Stimulated activated CD4-positive, alpha-beta T cell treated with anti-CD3 and anti-CD28 coated beads, Interleukin-1b, Interleukin-23, amount 100 ng/mL, for 1 hour (primary cell): ENCODE data around the gene CCDC175.

Experiments
- DNase-seq, 2 donors: peaks; one replicate each; pipeline ENCODE4 v3.0.0-alpha.2; 2020; ENCODE audit warnings: low read depth in 2 of 2

Gene CCDC175

DNA sequence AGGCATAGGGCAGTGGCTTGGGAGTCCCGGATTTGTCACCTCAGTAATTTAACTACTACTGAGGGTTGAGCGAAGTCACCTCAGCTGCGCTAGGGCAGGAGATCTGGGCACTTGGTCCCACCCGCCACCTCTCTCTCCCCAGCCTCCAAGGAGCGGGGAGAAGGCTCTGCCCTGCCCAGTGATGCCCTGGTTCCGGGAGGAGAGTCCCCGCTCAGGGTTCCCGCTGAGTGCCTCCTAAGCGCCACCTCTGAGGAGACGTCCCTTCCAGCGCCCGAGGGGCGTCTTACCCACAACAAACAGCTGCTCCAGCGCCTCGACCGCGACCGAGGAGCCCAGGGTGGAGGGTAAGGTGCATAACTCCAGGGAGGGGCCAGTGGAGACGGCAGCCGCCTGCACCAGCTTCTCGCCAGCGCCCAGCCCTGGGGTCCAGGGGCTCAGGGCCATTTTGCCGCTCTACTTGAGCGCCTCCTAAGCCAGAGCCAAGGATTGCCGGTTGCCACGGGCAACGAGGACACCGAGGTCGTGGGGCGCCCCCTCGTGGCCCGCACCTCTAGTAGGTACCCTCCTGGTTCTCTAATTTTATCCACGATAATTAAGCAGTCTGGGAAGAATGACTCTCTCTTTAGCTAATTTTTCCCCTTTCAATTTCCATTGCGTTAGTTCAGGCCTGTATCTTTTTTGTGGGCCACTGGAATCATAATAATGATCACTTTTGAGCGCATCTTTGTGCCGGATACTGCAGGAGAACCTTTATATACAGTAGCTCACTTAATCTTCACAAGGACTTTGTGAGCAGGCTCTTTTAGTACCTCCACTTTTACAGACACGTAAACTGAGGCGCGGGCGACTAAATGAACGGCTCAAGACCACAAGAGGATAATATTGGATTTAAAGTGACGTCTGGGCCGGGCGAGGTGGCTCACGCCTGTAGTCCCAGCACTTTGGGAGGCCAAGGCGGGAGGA is at the start of gene CCDC175:
TSS of gene CCDC175 (minus strand) at position 481 of the 963 bp plus-strand sequence. CDS start at position 444, 37 bp downstream.
- DNase-seq, result peak; percentile 50 to 66

DNA sequence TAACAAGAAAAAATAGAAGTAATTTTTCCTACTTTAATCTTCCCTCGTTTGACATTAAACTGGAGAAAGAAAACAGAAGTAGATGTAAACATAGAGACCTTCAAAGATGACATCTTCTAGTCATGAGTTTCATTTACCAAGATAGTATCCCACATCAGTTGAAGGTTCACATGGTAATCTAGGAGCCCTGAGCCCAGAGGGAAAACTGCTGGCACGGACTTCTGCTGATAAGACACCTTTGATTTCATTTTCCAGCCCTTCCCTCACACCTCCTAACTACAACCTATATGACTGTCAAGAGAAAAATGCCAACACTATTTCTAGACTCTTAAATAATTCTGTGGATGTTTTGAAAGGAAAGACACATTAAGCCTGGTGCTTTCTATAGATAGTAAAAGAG is 46.0 kb upstream of the CCDC175 start:
- DNase-seq, result no peak

DNA sequence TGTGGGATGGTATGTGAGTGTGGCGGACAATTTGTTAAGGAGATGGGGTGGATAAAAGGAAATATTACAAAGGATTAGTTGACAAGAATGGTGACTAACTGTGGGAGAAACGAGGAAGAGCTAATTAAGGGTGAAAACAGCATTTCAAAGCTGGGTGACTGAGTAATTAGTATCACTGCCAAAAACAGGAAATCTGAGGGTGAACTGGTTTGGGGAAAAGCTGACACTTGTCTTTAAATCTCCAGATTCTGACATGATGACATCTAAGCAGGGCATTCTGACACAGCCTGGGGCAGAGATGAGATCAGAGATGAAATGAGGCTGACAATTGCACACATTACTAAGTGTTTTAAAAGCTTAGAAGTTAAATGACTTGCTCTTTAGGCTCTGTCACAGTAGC is 42.4 kb upstream of the CCDC175 start:
- DNase-seq, result no peak

DNA sequence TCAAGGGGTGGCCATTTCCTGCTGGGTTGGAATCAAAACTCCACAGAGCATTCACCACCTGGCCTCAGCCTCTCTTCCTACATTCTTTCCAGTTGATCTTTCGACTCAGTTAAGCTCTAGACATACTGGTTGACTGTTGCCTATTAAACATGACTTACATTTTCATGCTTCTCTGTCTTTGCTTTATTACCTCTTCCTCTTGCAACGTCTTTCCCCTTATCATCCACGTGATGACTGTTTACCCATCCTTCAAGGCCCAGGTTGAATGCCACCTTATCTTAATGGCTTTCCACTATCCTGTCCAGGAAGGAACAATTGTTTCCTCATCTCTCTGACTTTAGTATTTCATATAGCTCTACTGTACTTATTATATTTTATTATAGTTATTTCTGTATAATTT is 24.4 kb upstream of the CCDC175 start:
- DNase-seq, result no peak

DNA sequence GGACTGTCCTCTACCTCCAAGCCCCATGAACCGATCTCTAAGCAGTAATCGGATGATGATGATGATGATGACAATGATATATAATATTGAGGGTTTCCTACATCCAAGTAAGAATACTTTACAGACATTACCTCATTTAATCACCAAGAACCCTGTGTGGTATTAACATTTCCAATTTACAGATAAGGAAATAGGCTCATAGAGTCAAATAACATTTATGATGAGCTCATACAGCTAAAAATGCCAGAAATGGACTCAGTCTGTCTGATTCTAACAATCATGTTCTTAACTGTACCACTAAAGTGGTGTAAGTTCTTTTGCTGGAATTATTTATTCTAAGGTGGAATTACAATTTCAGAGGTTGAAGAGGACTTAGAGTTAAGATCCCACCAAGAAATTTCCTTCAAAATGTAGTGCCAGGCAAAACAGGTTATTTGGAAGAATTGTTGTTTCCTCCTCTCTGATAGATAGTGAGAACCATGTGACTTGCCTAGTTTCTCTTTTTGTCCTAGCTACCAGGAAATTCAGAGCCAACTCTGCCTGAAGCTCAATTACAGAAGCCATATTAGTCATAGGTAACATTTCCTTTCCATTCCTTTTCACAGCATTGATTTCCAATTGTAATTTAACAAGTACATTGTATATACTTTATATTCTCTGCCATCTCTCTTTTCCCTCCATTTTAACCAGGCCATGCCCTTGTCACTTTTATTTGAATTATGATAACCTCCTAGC is 23.8 kb upstream of the CCDC175 start:
- DNase-seq, result no peak

DNA sequence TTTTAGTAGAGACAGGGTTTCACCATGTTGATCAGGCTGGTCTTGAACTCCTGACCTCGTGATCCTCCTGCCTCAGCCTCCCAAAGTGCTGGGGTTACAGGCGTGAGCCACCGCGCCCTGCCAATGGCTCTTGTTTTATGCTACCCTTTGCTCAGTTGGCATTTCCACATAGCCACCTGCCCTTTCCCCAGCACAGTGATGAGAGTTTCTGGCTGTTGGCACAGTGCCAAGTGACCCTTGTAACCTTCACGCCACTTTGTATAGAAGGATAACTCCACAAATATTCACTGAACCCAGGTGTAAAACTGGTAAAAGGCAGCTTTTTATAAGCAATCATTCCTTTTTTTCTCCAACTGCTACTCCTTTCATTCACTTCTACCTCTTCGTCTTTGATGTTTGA is 18.5 kb upstream of the CCDC175 start:
- DNase-seq, result no peak

DNA sequence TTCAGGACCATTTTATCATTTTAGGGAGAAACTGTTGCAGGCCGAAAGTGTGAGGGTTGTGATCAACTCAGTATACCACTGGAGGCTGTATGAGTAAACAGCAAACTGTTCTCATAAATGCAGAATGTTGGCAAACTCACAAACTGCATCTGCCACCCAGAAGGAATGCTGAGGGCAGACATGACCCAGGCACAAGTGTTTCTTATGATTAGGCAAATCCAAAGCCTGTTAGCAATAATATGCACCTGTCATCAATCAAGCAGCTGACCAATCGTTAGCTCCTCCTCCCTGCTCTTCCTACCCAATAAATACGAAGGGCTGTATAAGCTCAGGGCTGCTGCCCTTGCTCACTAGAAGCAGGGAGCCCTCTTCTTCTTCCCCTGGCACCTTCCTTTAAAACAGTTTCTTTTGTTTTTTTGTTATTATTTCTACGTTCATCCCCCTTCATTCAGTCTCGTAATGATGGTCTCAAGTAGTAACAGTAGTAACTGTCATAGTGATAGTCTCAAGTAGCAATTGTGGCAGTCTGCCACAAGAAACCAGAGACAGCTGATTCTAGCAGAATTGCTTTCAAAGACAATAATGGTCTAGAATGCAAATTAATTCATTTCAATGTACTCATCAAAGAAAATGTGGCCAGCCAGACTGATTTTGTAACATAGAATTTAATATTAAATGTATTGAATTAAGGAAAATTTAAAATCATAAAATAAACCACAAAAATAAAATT is 15.2 kb upstream of the CCDC175 start:
- no peak for DNase-seq

DNA sequence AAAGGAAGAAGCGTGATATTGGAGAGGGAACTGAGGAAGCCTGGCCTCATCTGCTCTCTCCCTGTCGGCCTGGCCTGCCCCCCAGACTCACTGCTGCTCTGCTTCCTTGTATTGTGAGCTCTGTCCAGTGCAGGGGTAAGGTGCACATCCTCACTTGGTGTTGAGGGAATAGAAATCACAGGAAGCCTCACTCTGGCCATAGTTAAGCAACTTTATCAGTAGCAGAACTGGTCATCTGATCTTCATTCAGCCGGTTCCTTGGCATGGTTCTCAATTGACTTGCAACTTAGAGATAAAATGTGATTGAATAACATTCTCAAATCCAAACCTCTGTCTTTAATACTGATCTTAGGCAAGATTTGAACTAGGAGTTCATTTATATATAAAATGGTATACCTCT is 11.5 kb upstream of the CCDC175 start:
- DNase-seq, result no peak

DNA sequence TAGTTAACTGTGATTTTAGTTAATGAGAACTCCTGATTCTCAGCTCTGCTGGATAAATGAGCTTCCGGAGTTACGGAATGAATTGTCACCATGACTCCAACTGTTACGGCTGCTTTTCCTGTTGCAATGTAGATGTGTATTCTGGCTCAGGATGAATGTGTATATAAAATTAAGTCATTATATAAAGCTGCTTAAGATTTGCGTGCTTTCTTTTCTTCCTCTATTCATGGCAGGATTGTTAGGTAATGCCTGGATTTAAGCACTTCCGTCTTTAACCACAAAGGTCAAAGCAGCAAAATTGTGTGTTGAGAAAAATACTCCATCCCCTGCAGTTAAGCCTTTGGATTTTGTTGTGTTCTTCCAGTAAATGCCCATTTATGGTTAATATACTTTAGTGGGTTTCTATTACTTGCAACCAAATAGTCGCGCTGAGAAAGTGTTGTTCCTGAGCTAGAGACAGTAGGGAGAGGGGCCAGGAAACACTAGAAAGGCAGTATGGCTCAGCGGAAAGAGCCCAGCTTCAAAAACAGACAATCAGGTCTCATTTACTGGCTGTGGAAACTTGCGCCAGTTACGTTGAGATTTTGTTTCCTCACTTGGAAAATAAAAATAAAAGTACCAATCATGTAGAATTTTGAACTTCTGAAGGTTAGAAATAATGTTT is 9.4 kb upstream of the CCDC175 start:
- DNase-seq, result no peak

DNA sequence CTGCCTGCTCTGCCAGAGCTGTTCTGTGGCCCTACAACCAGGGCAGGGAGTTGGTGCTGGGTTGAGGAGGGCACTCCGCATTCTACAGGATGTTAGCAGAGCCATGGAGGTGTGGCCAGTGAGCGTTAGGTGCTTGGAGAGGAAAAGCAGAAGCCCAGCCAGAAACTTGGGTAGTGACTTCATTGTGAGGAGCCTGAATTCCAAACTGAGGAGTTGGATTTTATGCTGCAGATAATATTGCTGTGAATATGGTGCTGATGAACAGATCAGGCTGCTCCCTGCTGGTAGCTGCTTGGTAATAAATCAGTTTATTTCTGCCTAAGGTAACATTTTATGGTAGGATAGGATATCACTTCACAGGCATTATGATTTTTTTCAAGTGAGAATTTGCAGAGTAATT is 7.1 kb upstream of the CCDC175 start:
- DNase-seq, result no peak

DNA sequence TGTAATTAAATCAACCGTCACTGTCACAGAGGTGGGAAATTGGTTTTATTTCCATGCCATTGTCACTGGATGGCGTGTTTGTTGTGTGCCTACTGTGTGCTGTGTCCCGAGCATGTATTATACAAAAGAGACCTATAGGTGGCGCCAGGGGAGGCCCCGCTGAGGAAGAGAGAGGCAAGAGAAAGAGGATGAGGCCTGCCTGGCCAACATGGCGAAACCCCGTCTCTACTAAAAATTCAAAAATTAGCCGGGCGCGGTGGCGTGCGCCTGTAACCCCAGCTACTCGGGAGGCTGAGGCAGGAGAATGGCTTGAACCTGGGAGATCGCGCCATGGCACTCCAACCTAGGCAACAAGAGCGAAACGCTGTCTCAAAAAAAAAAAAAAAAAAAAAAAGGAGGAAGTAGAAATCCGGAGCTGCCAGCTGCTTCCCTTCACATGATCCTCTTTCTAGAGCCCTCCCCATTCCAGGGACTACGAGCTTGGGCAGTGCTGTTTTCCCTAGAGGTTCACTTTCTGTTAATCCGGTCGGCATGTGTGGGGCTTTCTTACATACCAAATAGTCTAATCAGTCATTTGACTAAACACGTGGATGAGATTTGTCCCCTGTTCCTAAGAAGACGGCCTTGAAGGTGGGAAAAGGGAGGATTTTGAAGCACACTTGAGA is 6.4 kb upstream of the CCDC175 start:
- DNase-seq, result no peak

DNA sequence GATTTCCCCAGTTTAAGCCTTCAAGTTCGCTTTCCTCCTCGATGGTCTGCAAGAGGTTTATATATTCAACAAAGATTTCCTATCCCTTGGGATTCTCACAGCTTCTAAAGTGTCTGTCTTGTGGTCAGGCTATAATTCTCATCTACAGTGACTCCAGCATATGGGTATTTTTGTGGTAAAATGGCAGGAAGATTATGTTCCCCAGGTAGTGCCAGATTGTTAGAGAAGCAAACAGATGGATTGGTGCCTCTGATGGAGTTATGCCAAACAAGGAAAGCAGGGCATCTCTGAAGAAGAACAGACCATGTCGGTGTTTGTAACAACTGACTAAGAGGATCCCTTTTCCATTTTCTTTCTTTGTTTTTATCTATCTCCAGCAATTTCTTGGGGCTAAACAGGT is 5.5 kb upstream of the CCDC175 start:
- no peak for DNase-seq

DNA sequence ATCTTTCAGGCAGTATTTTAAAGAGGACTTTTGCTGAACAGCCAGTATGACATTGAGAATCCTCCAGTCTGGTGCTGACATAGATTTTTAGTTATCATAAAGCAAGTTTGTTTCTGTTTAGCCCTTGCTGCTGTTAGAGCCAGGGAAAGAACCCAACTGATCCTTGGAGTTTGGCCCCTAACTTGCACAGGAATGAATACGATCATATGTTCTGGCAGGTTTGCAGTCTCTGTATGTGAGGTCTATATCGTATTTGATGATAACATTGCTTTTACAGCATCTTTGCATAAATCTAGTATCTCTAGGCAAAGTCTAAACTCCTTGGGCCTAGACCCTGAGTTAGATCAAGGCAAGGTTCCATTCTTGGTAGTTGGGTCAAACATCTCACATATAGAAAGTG is 4.3 kb upstream of the CCDC175 start:
- no peak for DNase-seq

DNA sequence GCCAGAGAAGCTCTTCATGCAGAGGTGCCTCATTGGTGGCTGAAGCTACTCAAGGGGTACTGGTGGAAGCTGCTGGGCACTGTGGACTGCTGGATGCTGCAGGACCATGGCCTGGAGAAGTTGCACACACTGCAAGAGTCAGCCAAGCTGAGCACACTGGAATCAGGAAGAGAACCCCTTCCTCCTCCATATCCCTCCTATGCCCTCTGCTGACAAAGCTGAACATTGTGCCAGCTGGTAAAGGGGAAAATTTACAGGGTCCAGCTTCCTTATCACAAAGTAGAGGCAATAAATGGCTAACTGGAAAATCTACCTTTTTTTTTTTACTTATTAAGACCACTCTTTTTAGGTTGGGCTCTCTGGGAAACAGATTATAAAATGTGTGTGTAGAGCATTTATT is 6.5 kb downstream of the CCDC175 start:
- no peak for DNase-seq

DNA sequence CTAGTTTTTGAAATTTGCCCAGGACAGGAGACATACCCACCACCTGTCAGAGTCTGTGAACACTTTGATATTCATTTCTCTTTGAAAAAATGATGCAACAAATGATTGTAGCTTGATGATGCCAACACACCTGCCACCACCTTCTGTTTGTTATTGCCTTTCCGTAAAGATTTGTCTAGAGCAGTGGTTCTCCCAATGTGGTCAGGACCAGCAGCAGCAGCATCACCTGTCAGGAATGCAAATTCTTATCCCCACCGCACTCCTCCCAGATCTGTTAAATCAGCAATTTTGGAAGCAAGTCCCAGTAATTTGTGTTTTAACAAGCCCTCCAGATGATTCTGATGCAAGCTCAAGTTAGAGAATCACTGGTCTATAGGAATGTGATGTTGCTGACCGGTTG is 9.9 kb downstream of the CCDC175 start:
- no peak for DNase-seq

DNA sequence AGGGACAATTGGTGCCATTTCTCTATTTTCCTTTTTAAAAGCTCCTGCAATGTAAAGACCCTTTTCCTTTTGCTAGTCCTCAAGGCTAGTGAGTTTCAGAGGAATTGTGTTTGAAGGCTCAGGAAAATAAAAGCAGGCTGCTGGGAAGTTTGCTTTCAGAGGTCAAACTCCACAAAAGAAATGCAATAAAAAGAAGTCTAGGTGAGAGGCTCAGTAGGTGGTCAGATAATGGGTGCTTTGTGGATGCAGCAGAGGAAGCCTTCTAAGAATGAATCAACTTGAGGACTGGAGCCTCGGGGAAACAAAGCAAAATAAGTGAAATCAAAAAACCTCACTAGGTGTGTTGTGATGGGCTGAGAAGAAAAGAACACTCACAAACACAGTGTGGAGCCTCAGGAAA is 10.3 kb downstream of the CCDC175 start:
- DNase-seq, result no peak

DNA sequence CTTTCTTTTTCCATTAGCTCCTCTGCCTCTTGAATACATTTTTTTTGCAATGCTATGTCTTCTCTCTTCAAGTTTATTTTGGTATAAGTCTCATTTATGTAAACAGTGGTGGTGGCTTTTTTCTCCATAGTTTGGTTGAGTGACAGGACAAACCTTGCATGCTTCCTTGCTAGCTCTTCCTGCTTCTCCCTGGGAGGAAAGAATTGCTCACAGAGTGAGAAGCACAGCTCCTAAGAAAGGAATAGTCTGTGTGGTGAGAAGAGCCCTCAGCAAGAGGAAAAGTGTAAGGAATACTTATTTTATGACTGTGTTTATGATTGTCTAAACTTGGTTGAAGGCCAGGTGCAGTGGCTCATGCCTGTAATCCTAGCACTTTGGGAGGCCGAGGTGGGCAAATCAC is 11.5 kb downstream of the CCDC175 start:
- DNase-seq, result no peak

DNA sequence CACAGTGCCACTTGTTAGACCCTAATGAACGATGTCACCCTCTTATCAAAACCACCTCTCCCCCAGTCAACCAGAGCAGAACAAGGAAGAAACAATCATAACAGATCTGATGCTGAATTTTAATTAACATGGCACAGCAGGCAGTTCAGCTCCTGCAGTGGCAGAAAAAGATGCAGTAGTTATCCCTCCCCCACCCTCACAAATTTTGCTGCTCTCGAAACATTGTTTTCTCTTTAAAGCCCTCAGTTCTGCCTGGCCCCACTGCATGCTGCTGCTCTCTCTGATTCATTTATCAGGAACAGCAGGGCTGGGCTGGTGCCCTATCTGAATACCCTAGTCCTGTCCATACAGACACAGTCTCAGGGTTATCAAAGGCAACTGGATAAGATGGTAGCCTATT is 12.2 kb downstream of the CCDC175 start:
- DNase-seq, result no peak

DNA sequence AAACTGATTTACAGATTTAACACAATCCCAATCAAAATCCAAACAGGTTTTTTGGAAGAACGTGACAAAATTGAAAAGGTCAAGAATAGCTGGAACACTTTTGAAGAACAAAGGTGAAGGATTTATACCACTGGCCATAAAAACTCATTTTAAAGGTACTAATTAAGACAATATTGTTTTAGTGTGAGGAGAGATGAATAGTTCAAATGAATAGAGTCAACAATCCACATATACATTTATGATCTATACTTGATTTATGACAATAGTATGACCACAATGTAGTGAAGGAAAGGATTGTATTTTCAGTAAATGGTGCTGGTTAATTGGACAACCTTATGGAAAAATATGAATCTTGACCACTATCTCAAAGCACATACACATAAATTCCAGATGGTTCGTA is 29.3 kb downstream of the CCDC175 start:
- no peak for DNase-seq

DNA sequence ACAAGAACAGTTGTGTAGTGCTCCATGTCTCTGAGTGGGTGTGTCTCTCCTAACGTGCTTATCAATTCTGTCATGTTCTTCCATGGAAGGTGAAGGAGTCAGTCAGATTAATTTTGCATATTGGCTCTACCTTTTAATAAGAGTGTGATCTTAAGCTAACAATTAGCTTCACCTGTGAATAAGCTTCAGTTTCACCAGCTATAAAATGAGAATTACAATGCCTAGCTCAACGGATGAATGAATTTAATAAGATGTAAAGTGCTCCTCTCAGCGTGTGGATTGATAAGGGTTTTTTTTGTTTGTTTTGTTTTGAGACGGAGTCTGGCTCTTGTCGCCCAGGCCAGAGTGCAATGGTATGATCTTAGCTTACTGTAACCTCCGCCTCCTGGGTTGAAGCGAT is 32.7 kb downstream of the CCDC175 start:
- DNase-seq, result no peak

DNA sequence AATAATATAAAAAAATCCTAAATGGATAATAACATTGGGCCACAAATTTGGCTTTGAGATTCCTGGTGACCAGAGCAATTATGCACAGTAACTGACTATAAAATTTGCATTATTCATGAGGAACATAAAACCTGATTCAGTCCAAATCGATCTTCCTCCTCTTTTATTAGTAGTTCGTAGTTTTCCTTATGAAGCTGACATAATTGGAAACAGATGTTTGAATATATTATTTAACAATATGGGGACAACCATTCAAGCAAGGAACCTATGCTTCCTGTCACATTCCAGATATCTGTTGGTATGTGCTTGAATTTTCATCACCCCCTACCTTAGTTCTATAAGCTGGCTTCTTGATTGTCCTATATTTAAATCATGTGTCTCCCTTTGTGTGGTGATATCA is 34.9 kb downstream of the CCDC175 start:
- no peak for DNase-seq
